Activated CD8-positive, alpha-beta memory T cell treated with anti-CD3 and anti-CD28 coated beads, Interleukin-2, amount 50 U/mL, for 1 hour (primary cell): ENCODE measurements around the gene NME3.

Experiments used
- DNase-seq: peaks from one replicate; pipeline ENCODE4 v3.0.0-alpha.2; 2020; ENCODE audit errors: extremely low read depth

The NME3 gene

DNA sequence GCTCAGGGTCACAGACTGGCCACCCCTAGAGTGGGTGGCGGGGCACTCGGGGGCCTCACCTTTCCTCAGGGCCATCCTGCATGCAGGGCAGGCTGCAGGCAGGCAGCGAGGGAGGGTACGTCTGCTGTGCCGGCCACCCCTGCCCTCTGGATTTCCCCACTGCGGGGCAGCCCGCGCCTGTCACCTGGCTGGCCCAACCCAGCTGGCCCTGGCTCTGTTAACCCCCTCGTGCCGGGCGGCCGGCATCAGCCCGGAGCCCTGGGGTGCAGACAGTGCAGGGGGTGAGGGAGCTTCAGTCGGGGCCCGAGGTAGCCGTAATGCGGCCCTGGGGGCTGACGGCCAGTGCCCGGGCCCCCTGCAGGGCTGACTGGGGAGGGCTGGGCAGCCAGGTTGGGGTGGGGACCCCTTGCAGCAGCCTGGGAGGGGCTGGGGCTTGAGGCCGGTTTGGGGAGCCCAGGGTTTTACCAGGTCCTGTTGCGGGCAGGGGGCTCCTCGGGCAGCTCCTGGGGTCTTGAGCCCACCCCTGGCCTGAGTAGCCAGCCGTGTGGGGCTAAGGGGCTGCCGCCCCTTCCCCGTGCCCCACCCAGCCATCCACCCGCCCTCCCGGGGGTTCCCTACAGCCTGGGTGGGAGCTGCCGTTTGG lies 22.4 kb upstream of the NME3 start, which contains the start of gene IGFALS:
Gene IGFALS (minus strand): TSS at position 128 of the 643 bp plus-strand sequence. CDS start 53 bp downstream, at position 75.
- DNase-seq, result no peak

DNA sequence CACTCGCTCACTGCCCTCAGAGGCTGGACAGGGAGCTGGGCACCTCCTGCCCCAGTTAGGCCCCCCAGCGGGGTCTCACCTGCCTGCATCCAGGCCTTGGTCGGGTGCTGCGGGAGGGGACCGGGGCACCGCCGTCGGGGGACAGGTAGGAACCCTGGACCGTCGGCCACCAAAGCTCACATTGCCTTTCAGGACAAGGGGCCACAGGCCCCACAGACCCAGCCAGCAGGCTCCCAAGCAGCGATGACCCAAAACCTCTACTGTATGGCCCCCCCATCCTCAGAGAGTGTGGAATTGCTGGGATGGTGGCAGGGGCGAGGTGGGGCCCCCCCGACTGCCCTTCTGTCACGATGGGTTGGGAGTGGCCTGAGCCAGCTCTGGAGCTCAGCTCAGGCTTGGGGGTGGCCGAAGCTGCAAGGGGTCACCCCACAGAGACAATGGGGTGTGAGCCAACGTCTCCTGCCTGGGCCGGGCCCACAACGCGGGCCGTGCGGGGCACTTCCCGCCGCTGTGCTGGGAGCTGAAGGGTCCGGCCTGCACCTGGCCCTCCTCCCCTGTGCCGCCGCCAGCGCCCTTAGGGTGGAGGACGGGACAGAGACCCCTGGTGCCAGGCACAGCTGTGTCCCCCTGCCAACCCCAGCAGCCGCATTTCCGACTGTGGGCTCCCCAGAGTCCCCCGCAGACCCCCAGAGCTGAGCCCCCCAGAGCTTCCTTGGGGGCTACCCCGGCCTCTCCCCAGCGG lies 21.7 kb upstream of the NME3 start:
- DNase-seq, result no peak

DNA sequence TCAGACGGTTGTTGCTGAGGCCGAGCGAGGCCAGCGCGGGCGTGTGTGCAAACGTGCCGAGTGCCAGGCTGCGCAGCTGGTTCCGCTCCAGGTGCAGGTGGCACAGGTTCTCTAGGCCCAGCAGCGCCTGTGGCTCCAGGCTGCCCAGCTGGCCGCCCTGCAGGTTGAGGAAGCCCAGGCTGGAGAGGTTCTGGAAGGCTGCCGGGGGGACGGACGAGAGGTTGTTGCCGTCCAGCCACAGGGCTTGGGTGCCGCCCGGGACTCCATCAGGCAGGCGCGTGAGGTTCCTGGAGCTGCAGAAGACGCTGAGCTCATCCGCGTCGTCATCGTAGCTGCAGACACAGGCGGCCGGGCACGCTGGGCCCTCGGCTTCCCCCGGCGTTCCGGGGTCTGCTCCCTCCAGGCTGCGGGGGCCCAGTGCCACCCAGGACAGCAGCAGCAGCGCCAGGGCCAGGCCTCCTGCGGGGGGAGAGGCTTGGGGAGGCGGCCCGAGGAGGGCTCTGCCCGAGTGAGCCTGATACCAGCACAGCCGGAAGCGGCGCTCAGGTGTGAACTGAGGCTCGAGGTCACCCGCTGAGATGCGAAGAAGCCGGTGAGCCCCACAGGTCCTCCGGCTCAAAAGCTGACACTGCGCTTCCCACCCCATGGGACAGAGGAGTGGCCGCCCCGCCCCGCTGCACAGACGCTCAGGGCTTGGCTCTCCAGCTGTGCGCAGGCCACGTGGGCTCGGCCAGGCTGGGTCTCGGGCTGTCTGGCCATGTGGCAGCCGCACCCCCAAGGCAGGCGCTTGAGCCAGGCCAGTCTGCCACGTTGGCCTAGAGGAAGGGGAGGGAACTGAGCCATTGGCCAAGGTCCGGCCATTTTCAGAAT lies 20.8 kb upstream of the NME3 start:
- DNase-seq, result no peak

DNA sequence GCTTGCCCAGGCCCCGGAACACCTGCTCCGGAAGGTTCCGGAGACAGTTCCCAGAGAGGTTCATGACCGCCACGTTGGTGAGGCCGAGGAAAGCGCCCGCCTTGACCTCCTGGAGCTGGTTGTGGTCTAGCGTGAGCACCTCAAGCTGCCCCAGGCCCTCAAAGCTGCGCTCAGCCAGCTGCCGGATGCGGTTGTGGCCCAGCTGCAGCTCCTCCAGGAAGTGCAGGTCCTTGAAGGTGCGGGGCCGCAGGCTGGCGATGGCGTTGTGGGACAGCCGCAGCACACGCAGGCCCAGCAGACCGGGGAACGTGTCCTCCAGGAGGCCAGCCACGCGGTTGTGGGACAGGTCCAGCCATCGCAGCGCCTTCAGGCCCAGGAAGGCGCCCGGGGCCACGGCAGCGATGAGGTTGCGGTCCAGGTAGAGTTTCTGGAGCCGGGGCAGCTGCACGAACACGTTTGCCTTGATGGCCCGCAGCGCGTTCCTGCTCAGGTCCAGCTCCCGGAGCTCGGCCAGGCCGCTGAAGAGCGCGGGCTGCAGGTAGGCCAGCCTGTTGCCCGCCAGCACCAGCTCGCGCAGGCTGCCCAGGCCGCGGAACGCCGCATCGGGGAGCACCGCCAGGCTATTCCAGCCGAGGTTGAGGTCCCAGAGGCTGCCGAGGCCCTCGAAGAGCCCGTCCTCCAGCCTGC lies 20.1 kb upstream of the NME3 start:
- no peak for DNase-seq

DNA sequence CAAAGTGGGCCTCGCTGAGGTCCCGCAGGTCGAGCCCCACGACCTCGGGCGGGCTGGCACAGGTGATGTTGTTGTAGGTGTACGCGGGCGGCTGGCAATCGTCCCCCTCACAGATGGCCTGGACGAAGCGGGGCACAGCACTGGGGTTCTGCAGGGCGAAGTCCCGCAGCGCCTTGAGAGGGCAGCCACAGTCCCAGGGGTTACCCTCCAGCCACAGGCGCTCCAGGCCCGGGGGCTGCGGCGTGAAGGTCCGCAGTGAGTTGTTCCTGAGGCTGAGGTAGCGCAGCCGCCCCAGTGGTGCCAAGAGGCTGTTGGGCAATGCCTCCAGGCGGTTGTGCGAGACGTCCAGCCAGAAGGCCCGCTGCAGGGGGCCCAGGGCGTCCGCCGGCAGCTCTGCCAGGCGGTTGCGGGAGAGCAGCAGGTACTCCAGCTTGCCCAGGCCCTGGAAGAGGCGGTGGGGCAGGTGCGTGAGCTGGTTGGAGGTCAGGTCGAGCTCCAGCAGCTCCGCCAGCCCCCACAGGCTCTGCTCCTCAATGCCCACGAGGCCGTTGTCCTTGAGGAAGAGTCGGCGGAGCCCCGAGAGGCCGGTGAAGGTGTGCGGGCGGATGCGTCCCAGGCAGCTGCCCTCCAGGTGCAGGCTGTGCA lies 19.4 kb upstream of the NME3 start:
- no peak for DNase-seq

DNA sequence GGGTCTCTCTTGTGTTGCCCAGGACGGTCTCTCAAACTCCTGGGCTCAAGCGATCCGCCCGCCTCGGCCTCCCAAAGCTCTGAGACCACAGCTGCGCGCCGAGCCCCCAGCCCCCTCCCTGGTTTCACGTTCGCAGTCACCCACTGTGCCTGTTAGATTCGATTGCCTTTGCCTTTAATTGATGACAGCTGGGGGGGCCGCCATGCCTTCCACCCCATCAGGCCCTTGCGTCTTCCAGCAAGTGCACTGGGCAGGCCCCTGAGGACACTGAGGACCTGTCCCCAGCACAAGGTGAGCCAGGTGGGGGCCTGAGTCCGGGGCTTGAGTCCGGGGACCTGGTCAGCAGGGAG lies 18.9 kb upstream of the NME3 start:
- no peak for DNase-seq

DNA sequence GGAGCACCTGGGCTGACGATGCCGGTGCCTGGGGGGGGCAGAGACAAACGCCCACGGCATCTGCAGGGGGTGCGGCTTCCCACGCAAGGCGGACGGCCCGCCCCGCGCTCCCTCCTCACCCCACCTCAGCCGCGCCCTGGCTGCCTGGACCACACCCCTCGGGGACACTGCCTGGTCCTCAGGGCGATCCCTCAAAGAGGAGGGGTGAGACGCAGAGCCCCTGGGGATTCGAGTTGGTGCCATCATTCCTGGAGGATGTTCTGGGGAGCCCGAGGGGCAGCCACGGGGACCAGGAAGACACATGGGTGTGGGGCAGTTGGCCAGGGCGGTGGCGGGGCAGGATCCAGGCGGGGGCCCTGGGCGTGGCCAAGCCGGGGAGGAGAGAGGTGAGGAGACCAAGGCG lies 18.3 kb upstream of the NME3 start:
- no peak for DNase-seq

DNA sequence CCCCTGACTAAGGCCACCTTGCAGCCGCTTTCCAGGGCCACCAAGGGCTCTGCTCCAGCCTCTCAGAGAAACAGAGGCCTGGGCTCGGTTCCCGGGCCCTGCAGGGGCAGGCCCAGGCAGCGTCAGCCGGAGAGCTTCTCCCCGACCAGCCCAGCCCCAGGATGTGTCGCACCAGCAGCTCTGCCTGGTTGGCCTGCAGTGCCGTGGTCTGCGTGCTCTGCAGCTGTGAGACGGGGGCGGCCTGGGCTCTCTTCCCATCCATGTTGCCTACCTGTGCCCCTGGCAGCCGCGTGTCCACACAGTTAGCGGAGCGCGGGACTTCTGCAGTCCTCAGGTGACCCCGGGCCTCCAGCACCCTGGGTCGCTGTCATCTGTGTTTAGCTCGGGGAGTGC lies 17.4 kb upstream of the NME3 start:
- DNase-seq, result no peak

DNA sequence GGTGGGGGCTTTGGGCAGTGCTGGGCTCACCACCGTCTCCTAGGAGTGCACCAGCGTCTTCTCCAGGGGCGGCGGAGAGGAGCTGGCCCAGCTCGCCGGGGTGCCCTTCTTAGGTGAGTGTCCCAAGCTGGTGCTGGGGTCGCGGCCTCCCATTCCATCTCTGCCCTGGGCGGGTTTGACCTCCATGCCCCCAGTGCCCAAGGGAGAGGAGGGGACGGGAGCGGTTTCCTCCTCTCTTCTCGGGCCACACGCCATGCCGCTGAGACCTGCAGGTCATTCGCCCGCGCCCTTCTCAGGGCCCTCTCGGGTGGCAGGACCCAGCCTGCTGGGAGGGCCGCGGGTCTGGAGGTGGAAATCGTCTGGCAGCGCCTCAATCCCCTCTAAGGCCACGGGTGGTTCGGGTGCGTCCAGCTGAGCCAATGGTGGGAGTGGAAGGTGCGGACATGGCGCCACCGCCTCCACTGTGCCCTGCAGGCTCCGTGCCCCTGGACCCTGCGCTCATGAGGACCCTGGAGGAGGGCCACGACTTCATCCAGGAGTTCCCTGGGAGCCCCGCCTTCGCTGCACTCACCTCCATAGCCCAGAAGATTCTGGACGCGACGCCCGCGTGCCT lies 16.9 kb upstream of the NME3 start:
- no peak for DNase-seq

DNA sequence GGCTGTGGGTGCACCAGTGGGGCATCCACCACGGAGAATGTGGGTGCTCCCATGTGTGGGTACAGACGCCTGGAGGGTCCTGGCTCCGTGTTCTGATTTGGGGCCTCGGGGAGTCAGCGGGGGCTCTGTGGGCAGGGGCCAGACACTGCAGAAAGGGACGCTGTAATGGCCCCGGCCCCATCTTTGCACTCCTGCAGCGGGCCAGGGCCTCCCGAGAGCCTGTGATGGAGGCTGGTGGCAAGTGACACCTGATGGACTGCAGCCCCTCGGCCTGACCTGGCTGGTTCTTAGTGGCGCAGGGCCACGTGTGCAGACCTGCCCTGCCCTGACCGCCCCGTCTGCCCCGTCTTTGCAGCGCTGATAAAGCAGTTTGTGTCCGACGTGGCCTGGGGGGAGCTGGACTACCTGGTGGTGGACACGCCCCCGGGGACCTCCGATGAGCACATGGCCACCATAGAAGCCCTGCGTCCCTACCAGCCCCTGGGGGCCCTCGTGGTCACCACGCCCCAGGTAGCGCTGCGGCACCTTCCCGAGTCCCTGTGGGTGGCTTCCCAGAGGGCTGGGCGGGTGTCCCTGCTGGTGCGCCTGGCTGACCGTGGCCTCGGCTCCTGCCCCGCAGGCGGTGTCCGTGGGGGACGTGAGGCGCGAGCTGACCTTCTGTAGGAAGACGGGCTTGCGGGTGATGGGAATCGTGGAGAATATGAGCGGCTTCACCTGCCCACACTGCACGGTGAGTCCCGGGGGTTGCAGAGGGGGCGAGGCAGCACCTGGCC lies 16.2 kb upstream of the NME3 start:
- DNase-seq, result no peak

DNA sequence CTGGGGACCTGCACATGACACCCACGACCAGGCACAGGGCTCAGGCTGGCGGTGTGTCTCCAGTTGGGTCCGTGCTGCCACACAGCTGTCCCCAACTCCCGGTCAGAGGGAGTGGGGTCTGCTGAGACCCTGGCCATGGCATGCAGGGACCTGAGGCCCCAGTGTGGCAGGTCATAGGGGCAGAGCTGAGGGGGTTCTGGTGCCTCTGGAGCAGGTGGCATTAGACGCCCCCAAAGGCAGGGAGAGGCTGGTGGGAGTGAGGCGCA lies 15.6 kb upstream of the NME3 start:
- no peak for DNase-seq

DNA sequence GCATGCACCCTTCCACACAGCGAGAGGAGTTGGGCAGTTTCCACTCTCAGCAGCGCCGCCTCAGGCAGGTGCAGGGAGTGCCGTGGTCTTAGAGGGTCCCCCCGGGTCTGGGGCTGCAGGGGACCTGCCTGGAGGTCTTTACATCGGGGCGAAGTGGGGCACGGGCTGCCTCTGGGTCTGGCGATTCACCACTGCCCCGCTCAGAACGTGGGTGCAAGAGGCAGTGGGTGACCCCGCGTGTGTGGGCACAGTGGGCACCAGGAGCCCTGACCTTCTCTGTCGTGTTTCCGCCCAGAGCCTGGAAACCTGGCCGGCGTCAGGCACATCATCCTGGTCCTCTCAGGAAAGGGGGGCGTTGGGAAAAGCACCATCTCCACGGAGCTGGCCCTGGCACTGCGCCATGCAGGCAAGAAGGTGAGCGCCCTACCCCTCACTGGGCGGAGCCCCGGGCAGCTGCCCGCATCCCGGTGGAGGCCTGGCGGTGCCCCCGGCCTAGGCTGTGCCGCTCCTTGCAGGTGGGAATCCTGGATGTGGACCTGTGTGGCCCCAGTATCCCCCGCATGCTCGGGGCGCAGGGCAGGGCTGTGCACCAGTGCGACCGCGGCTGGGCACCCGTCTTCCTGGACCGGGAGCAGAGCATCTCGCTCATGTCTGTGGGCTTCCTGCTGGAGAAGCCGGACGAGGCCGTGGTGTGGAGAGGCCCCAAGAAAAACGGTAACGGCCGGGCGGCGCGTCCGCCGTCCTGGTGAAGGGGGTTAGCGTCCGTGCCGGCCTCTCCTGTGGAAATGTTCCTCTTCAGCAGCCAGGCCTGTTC lies 15.1 kb upstream of the NME3 start:
- DNase-seq, result no peak

DNA sequence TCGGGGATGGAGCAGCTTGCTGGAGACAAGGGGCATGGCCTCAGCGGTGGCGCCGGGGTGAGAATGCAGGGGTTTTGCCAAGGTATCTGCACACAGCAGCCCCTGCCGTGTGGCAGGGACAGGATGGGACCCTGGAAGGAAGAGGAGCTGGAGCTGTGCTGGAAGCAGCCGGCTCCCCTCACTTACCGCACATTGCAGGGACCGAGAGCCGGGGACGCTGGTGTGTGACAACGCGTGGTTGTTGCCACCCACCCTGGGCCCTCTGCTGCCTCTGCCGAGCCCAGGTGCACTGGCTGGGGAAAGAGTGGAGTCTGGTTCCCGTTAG lies 14.5 kb upstream of the NME3 start:
- no peak for DNase-seq

DNA sequence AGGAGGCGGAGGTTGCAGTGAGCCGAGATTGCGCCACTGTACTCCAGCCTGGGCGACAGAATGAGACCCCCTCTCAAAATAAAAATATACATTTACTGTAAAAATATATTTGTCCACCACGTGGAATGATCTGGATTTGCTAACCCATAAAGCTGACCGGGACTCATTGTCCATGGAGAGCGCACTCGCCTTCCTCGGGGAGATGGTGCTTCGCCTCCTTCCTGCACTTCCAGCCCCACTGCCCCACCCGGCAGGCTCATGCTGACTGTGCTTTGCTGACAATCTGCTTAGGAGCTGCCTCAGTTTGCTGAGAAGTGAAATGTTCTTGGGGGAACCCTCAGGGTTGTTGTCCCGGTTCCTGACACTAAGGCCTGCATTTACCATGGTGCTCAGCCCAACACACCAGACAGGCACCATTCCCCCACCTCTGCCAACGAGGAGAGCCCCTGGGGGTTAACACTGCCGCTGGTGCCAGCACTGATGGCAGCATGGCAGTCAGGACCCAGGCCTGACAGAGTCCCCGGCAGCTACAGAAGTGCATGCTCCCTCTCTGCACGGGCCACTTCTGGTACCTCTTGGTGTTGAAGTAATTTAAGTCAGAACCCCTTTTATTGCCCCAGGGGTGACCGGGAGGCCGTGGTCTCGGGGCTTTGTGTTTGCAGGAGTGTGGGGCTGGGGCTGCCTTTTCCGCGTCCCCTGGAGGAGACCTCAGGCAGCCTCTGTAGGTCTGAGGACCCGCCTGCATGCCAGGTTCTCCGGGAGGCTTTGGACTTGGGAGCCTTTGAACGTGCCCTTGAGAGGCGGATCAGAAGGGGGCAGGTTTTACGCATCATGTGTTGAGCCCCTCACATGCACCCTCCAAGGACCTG lies 13.9 kb upstream of the NME3 start:
- DNase-seq, result no peak

DNA sequence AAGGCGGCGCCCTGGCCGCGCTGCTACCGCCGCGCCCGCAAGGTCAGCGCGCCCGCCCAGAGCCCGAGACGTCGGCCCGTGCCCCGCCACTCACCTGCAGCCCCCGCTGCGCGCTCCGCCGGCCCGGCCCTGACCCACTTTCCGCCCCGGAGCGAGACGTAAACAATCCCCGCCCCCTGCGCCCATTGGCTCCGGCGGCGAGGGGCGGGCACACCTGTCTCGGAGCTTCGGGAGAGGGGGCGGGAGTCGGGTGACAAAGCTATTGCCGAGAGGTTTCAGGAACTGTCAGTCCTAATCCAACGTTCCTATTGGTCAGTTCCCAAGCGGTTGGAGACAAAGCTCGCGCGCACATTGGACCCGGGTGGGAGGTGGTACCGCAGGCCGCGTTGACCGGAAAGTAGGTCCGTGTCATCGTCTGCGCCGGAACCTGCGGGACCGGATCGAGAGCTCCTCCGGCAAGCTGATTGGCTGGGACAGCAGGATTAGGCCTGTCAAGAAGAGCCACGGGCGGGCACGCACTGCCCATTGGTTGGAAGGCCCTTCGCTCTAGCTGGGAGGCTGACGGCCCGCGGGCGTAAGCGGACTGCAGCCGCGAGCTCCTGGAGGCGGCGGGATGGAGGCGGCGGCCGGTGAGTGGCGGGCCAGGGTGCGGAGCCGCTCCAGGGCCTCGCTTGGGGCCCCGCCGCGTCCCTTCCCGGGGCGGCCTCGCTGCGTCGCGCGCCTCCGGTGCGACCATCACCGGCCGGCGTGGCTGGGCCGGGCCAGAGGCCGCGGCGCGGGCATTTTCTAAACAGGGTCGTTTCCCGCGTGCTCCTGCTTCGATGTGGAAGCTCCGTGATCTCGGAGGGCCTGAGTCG lies 11.3 kb upstream of the NME3 start, which contains the start of the genes NUBP2 and SPSB3:
Gene NUBP2 (plus strand): TSS at position 553 of the 857 bp plus-strand sequence. CDS start 61 bp downstream, at position 614.
Gene SPSB3 (minus strand): TSS at position 164 of the 857 bp plus-strand sequence. CDS start 1,088 bp downstream, outside the sequence.
- DNase-seq, result peak; percentile 96

DNA sequence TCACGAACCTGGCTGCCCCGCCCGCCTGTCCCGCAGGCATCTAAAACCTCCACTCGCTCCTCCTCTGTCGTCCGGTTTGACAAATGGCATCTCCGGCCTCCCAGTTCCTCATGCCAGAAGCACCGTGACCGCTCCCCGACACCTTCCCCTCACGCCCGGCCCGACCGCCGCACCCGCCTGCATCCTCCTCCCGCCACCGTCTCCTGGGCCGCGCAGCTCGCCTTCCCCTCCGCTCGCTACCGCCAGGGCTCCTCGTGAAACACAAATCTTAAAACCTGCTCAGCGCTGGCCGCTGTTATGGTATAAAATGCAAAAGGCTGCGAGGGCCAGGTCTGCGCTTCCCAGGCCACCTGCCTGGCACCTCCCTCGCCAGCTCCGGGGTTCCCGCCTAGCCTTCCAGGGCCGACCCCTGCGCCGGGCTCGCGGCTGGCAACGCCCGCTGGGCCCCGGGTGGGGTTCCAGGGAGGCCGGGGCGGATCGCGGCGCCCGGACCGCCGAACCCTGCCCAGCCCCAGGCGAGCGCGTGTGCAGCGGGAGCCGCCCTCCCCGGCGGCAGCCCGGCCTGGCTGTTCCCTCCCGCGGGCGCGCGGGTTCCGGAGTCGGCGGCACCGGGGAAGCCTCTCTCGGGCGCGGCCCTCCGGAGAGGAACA lies 10.5 kb upstream of the NME3 start:
- no peak for DNase-seq

DNA sequence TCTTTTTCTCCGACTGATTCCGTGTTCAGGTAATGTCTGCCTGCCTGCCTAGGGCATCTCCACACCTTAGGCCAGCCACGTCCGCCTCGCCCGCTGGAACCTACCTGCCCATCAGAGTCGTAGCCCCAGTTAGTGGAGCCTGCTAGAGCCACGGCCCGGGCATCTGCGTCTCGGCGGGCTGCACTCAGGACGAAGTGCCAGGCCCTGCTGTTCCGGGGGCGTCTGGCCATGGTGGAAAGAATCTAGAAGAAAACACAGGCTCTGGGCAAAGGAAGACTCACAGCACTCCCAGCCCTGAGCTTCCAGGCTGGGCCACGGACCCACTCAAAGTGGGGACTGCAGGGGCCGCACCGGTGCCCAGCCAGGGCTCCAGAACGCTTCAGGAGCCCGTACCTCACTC lies 9.9 kb upstream of the NME3 start:
- DNase-seq, result no peak
